H1 (cell line): ENCODE measurements around the gene MYL6B.
A peak's percentile ranks its signal among the peaks of the same experiment; 100 is the strongest.

ENCODE experiments used
- ATF2 ChIP-seq: IDR thresholded peaks from 2 replicates; pipeline ENCODE4 v1.6.1; 2012; ENCODE audit warnings: low read length, inconsistent platforms
- CREB1 ChIP-seq: IDR thresholded peaks from 2 replicates; pipeline ENCODE4 v1.6.1; 2012; ENCODE audit warnings: inconsistent platforms
- CTCF ChIP-seq, 3 experiments: IDR thresholded peaks; 1 replicate in 2 of 3; 2 replicates in 1 of 3; pipeline versions ENCODE4 v1.5.1 to v1.6.1; 2011; ENCODE audit warnings: low read length in 3 of 3, mild to moderate bottlenecking in 3 of 3, inconsistent platforms in 2 of 3, low read depth in 1 of 3, moderate library complexity in 1 of 3; ENCODE audit not compliant: insufficient read depth in 1 of 3; ENCODE audit errors: control extremely low read depth in 1 of 3
- EP300 ChIP-seq, 2 experiments: IDR thresholded peaks; 1 replicate in 1 of 2; 2 replicates in 1 of 2; pipeline ENCODE4 v1.6.1; 2011 to 2012; ENCODE audit warnings: low read depth in 2 of 2, low read length in 2 of 2, mild to moderate bottlenecking in 2 of 2, borderline replicate concordance in 1 of 2, inconsistent platforms in 1 of 2, moderate library complexity in 1 of 2
- GABPA ChIP-seq: IDR thresholded peaks from 2 replicates; pipeline ENCODE4 v1.6.1; 2011; ENCODE audit warnings: mild to moderate bottlenecking, low read length, moderate library complexity, borderline replicate concordance; ENCODE audit not compliant: insufficient read depth
- HDAC2 ChIP-seq, 2 experiments: fragments of 300-600 bp in 1 of 2; sonication (generic) in 1 of 2; IDR thresholded peaks; 2 replicates each; pipeline ENCODE4 v1.6.1; 2011 to 2012; ENCODE audit warnings: low read depth in 2 of 2, low read length in 2 of 2, mild to moderate bottlenecking in 2 of 2, moderate library complexity in 2 of 2, borderline replicate concordance in 1 of 2, inconsistent platforms in 1 of 2
- HDAC6 ChIP-seq: IDR thresholded peaks from one replicate; pipeline ENCODE4 v1.7.1; 2012; ENCODE audit warnings: low read depth, mild to moderate bottlenecking, inconsistent platforms, low read length, moderate library complexity
- JUN ChIP-seq: IDR thresholded peaks from 2 replicates; pipeline ENCODE4 v1.6.1; 2011; ENCODE audit warnings: low read depth, mild to moderate bottlenecking, improper control_type of control experiment, low read length
- NANOG ChIP-seq: IDR thresholded peaks from 2 replicates; pipeline ENCODE4 v1.6.1; 2011; ENCODE audit warnings: low read length, low read depth, mild to moderate bottlenecking, inconsistent platforms; ENCODE audit not compliant: insufficient read depth, poor library complexity, severe bottlenecking
- POLR2A ChIP-seq, 2 experiments: IDR thresholded peaks; 1 replicate in 1 of 2; 2 replicates in 1 of 2; pipeline ENCODE4 v1.6.1; 2011; ENCODE audit warnings: low read depth in 2 of 2, low read length in 2 of 2, mild to moderate bottlenecking in 2 of 2; ENCODE audit errors: control extremely low read depth in 1 of 2
- RNF2 ChIP-seq: fragments of 200-900, 300-1000 bp; sonication (generic); IDR thresholded peaks from 2 replicates; pipeline ENCODE4 v1.7.1; 2016; ENCODE audit warnings: borderline replicate concordance, low read depth, mild to moderate bottlenecking, antibody characterized with exemption, low read length; ENCODE audit not compliant: poor library complexity, severe bottlenecking; ENCODE audit errors: missing control alignments
- TAF1 ChIP-seq: IDR thresholded peaks from 2 replicates; pipeline ENCODE4 v1.6.1; 2011; ENCODE audit warnings: mild to moderate bottlenecking, low read depth, low read length
- TCF12 ChIP-seq: IDR thresholded peaks from 2 replicates; pipeline ENCODE4 v1.6.1; 2011; ENCODE audit warnings: low read depth, mild to moderate bottlenecking, low read length
- YY1 ChIP-seq: IDR thresholded peaks from 2 replicates; pipeline ENCODE4 v1.6.1; 2011; ENCODE audit warnings: low read depth, mild to moderate bottlenecking, low read length

GRCh38 chr12:56188778-56189098, 36.4 kb downstream of the MYL6B start:
- TF ChIP-seq HDAC6 (no peak), TAF1 (no peak), CTCF (IDR thresholded peaks at IDR 0.05; ENCODE audit: control extremely low read depth in 1 of 3, insufficient read depth in 1 of 3, low read depth in 1 of 3, low read length in 3 of 3) (no peak), CREB1 (no peak), POLR2A (IDR thresholded peaks at IDR 0.05; ENCODE audit: control extremely low read depth in 1 of 2, low read depth in 2 of 2, low read length in 2 of 2) (peak in 1 of 2 experiments; percentile 66; a peak in 2 of 3 replicates), RNF2 (no peak), NANOG (no peak), JUN (no peak), ATF2 (no peak), GABPA (no peak), TCF12 (no peak), YY1 (0 out of 2 replicates have a peak, but pooled peaks have one; percentile 1), EP300 (IDR thresholded peaks at IDR 0.05; ENCODE audit: borderline replicate concordance in 1 of 2, low read depth in 2 of 2, low read length in 2 of 2) (no peak), HDAC2 (IDR thresholded peaks at IDR 0.05; ENCODE audit: borderline replicate concordance in 1 of 2, low read depth in 2 of 2, low read length in 2 of 2) (no peak)
